NCI-H1436 treated with DMSO at 0.1 percent for 48 hours (cell line): ENCODE results near the gene KIFC3.
"Not testable (repeated sequence)": the region's sequence is repeated elsewhere in the genome, so short reads cannot be mapped to it uniquely, and the experiment has no call there.

Experiments
- DNase-seq: peaks from one replicate; lab custom pipeline; 2025; lab: John Stamatoyannopoulos, UW

Gene KIFC3

GRCh38 chr16:57722651-57723050 lies 79.6 kb downstream of the KIFC3 start:
- no peak for DNase-seq

GRCh38 chr16:57722210-57722499 lies 80.1 kb downstream of the KIFC3 start:
- no peak for DNase-seq

- DNase-seq: no peak
Observed at GRCh38 chr16:57721356-57722209, 80.7 kb downstream of the KIFC3 start.

- DNase-seq: no peak
Observed at GRCh38 chr16:57720142-57720575, 82.1 kb downstream of the KIFC3 start.

- no peak for DNase-seq
Observed at GRCh38 chr16:57714047-57714446, 88.2 kb downstream of the KIFC3 start.

GRCh38 chr16:57713596-57713995 lies 88.7 kb downstream of the KIFC3 start:
- DNase-seq: no peak

GRCh38 chr16:57712569-57712968 lies 89.7 kb downstream of the KIFC3 start:
- DNase-seq: not testable (repeated sequence)

GRCh38 chr16:57711993-57712392 lies 90.3 kb downstream of the KIFC3 start:
- DNase-seq: no peak

GRCh38 chr16:57711346-57711745 lies 90.9 kb downstream of the KIFC3 start:
- no peak for DNase-seq

GRCh38 chr16:57709663-57710062 lies 92.6 kb downstream of the KIFC3 start:
- no peak for DNase-seq
